HepG2 (cell line): ENCODE results near the gene MTIF2. TPM values are rescaled to one million over a fixed set of nuclear protein-coding genes. Genes with fewer than 3 reads are reported as not detected.
A peak's percentile ranks its signal among the peaks of the same experiment; 100 is the strongest.

Experiments used
- ATAC-seq: fragments of 200-7000 bp; cut with Tn5 transposase; 3 replicates; pipeline ENCODE4 v1.9.1; 2020; ENCODE audit warnings: mild to moderate bottlenecking, moderate library complexity
- BruUV-seq: library from RNA; stranded (reverse); fragments of 400-500 nt; replicated peaks from 2 replicates; lab custom pipeline; 2021; lab: Mats Ljungman, UMichigan
- CTCF ChIA-PET: fragments of 300-600 bp; formaldehyde crosslinking; extraction: SDS; loops from one replicate; lab custom pipeline; 2021; ENCODE audit warnings: low total read pairs, inconsistent platforms, low intra/inter-chr PET ratio; lab: Yijun Ruan, JAX
- POLR2A ChIA-PET: fragments of 350-600 bp; sonication (Branson Sonifier 250); formaldehyde crosslinking; loops from one replicate; lab custom pipeline; 2020; ENCODE audit warnings: antibody characterized with exemption, inconsistent platforms; lab: Yijun Ruan, JAX
- DNase-seq: peaks from one replicate; pipeline ENCODE4 v3.0.0-alpha.2; 2015; ENCODE audit warnings: low spot score
- FAIRE-seq: peaks from 3 replicates; lab custom pipeline; 2011; peaks lifted over from hg19 to GRCh38; lab: Jason Lieb, UNC
- H2AFZ ChIP-seq: one replicate; pipeline ENCODE4 v1.6.1; 2011; ENCODE audit warnings: low read length, inconsistent platforms
- H3K27ac ChIP-seq: fragments of 300-600 bp; 3 replicates; pipeline ENCODE4 v1.8.0; 2011; ENCODE audit warnings: mixed run types, mild to moderate bottlenecking, mixed read lengths, low read length, inconsistent platforms; ENCODE audit not compliant: insufficient read depth; ENCODE audit errors: extremely low read length
- H3K27me3 ChIP-seq, 2 experiments: fragments of 200-600 bp in 1 of 2; 2 replicates in 1 of 2; 3 replicates in 1 of 2; pipeline versions ENCODE4 v1.6.0 to v1.8.0; 2011; ENCODE audit warnings: low read length in 2 of 2, mild to moderate bottlenecking in 2 of 2, moderate library complexity in 2 of 2, inconsistent platforms in 1 of 2; ENCODE audit not compliant: insufficient read depth in 2 of 2, control insufficient read depth in 1 of 2
- H3K36me3 ChIP-seq, 2 experiments: fragments of 200-600 bp in 1 of 2; replicated peaks in 1 of 2; 2 replicates in 1 of 2; 3 replicates in 1 of 2; pipeline versions ENCODE4 v1.5.1 to v1.8.0; 2011; ENCODE audit warnings: low read length in 2 of 2, inconsistent platforms in 1 of 2; ENCODE audit not compliant: insufficient read depth in 2 of 2, control insufficient read depth in 1 of 2
- H3K4me1 ChIP-seq: 2 replicates; pipeline ENCODE4 v1.5.1; 2012; ENCODE audit warnings: low read length, inconsistent platforms; ENCODE audit not compliant: insufficient read depth
- H3K4me2 ChIP-seq: 2 replicates; pipeline ENCODE4 v1.6.0; 2011; ENCODE audit warnings: low read depth, low read length, inconsistent platforms
- H3K4me3 ChIP-seq, 3 experiments: fragments of 200-600 bp in 1 of 3; sonication (generic), shearing (Covaris generic) in 1 of 3; replicated peaks in 1 of 3; 2 replicates each; pipeline ENCODE4 v1.5.1; 2011 to 2016; ENCODE audit warnings: low read length in 3 of 3, inconsistent platforms in 2 of 3, low read depth in 2 of 3, mild to moderate bottlenecking in 2 of 3, control low read depth in 1 of 3, mixed read lengths in 1 of 3; ENCODE audit not compliant: insufficient read depth in 1 of 3
- H3K79me2 ChIP-seq: one replicate; pipeline ENCODE4 v1.6.1; 2011; ENCODE audit warnings: low read length, inconsistent platforms; ENCODE audit not compliant: insufficient read depth
- H3K9ac ChIP-seq: 2 replicates; pipeline ENCODE4 v1.6.0; 2011; ENCODE audit warnings: mild to moderate bottlenecking, low read depth, low read length, inconsistent platforms; ENCODE audit not compliant: insufficient read depth
- H3K9me3 ChIP-seq: 2 replicates; pipeline ENCODE4 v1.5.1; 2012; ENCODE audit warnings: mild to moderate bottlenecking, low read length
- H4K20me1 ChIP-seq: 2 replicates; pipeline ENCODE4 v1.6.0; 2011; ENCODE audit warnings: inconsistent platforms, mild to moderate bottlenecking, low read length, moderate library complexity; ENCODE audit not compliant: insufficient read depth
- BHLHE40 ChIP-seq: IDR thresholded peaks from 2 replicates; pipeline ENCODE4 v1.6.1; 2011; ENCODE audit warnings: low read length, improper control_type of control experiment
- CHD2 ChIP-seq: IDR thresholded peaks from 2 replicates; pipeline ENCODE4 v1.6.1; 2011; ENCODE audit warnings: low read depth, low read length, improper control_type of control experiment
- CTCF ChIP-seq: sonication (generic); formaldehyde crosslinking; IDR thresholded peaks from 2 replicates; pipeline ENCODE4 v1.5.0; 2020; ENCODE audit warnings: mild to moderate bottlenecking, missing genetic modification reagents, moderate library complexity
- EHMT2 ChIP-seq: fragments of 200-600 bp; sonication (generic); IDR thresholded peaks from 2 replicates; pipeline ENCODE4 v1.7.0; 2017; ENCODE audit warnings: antibody characterized with exemption, low read depth, low read length, borderline replicate concordance
- ELF1 ChIP-seq: sonication (generic); formaldehyde crosslinking; IDR thresholded peaks from 2 replicates; pipeline ENCODE4 v1.4.0; 2020; ENCODE audit warnings: missing genetic modification reagents
- MAFF ChIP-seq: IDR thresholded peaks from 2 replicates; pipeline ENCODE4 v1.6.1; 2011; ENCODE audit warnings: low read depth, low read length, improper control_type of control experiment
- MAFK ChIP-seq, 2 experiments: IDR thresholded peaks in 1 of 2; conservative IDR thresholded peaks in 1 of 2; 2 replicates each; pipeline ENCODE4 v1.6.1; 2011; ENCODE audit warnings: improper control_type of control experiment in 2 of 2, low read length in 2 of 2
- NONO ChIP-seq, 2 experiments: fragments of 450-650 bp in 1 of 2; sonication (generic) in 1 of 2; formaldehyde crosslinking in 1 of 2; IDR thresholded peaks in 1 of 2; conservative IDR thresholded peaks in 1 of 2; 2 replicates each; pipeline versions ENCODE4 v1.6.1 to v1.8.0; 2017 to 2022; ENCODE audit warnings: mild to moderate bottlenecking in 1 of 2, missing genetic modification reagents in 1 of 2, moderate library complexity in 1 of 2
- PHF20 ChIP-seq: sonication (generic); formaldehyde crosslinking; IDR thresholded peaks from 2 replicates; pipeline ENCODE4 v1.5.0; 2020; ENCODE audit warnings: mild to moderate bottlenecking, missing genetic modification reagents
- SMARCC2 ChIP-seq: fragments of 450-650 bp; IDR thresholded peaks from 2 replicates; pipeline ENCODE4 v1.6.1; 2017; ENCODE audit warnings: antibody characterized with exemption, mild to moderate bottlenecking
- SNAPC5 ChIP-seq: sonication (generic); formaldehyde crosslinking; IDR thresholded peaks from 2 replicates; pipeline ENCODE4 v1.8.1; 2023; ENCODE audit warnings: mild to moderate bottlenecking, missing genetic modification reagents, borderline replicate concordance
- ZNF24 ChIP-seq: fragments of 450-650 bp; IDR thresholded peaks from 2 replicates; pipeline ENCODE4 v1.6.1; 2017; ENCODE audit warnings: antibody characterized with exemption, mild to moderate bottlenecking
- ZNF326 ChIP-seq: sonication (generic); formaldehyde crosslinking; IDR thresholded peaks from 2 replicates; pipeline ENCODE4 v1.4.0; 2020; ENCODE audit warnings: missing genetic modification reagents, borderline replicate concordance
- ZNF362 ChIP-seq: sonication (generic); formaldehyde crosslinking; IDR thresholded peaks from 2 replicates; pipeline ENCODE4 v1.4.0; 2020; ENCODE audit warnings: missing genetic modification reagents, mild to moderate bottlenecking, borderline replicate concordance
- ZNF367 ChIP-seq: sonication (generic); formaldehyde crosslinking; IDR thresholded peaks from 2 replicates; pipeline ENCODE4 v1.4.0; 2020; ENCODE audit warnings: missing genetic modification reagents, borderline replicate concordance
- ZNF552 ChIP-seq: sonication (generic); formaldehyde crosslinking; IDR thresholded peaks from 2 replicates; pipeline ENCODE4 v1.9.0; 2022; ENCODE audit warnings: missing genetic modification reagents, mild to moderate bottlenecking, borderline replicate concordance
- ZNF580 ChIP-seq: IDR thresholded peaks from 2 replicates; pipeline ENCODE4 v1.6.1; 2016; ENCODE audit warnings: low read depth, borderline replicate concordance
- ZNF720 ChIP-seq: sonication (generic); formaldehyde crosslinking; IDR thresholded peaks from 2 replicates; pipeline ENCODE4 v1.4.0; 2020; ENCODE audit warnings: missing genetic modification reagents
- in situ Hi-C: cut with HindIII; loops from 2 replicates; pipeline ENCODE4 v1.10.0; 2017; ENCODE audit warnings: low pct_unique_long_range_greater_than_20kb; ENCODE audit not compliant: extremely low pct_ligation_motif_present
- intact Hi-C: fragments of 100-400 bp; cut with micrococcal nuclease; formaldehyde crosslinking; loops from one replicate; pipeline ENCODE4 v1.10.0; 2022; ENCODE audit not compliant: unreplicated experiment
- polyA plus RNA-seq, 8 experiments: library from polyadenylated mRNA; depleted of rRNA in 3 of 8; stranded (reverse) in 7 of 8; unstranded in 1 of 8; fragments of >200 nt; fragmentation: Illumina TruSeq in 4 of 8; extraction: Trizol in 4 of 8; gene quantifications; 2 replicates each; pipeline versions ENCODE4 v1.2.1 to v1.2.3, GENCODE V29; 2011 to 2016; ENCODE audit warnings: low read depth in 4 of 8, missing spikeins in 1 of 8, mixed read lengths in 1 of 8; ENCODE audit not compliant: insufficient read depth in 1 of 8
- total RNA-seq, 5 experiments: library from RNA; depleted of rRNA; stranded (reverse); fragments of >200 nt; fragmentation: Illumina TruSeq; extraction: Trizol; gene quantifications; 2 replicates each; pipeline ENCODE4 v1.2.3, GENCODE V29; 2016; ENCODE audit warnings: low read depth in 1 of 5

The MTIF2 gene
- total and polyA plus RNA-seq, 2 of the 13 experiments (the other 11 are each of a cell fraction or from before 2014, with no cell fraction given) = 32.1 to 92.1 TPM

- intact Hi-C loops (no loop called here), in situ Hi-C loops (no loop called here)
- ATAC-seq (no peak), DNase-seq (no peak), FAIRE-seq (no peak)
- Histone ChIP-seq H3K27me3 (no peaks in the 10 kb centered on the region; a peak in 1 of 5 replicates), H3K4me1 (peaks cover 37% of the 10 kb centered on the region), H4K20me1 (no peaks in the 10 kb centered on the region), H3K36me3 (peaks cover 2 to 3% of the 10 kb centered on the region in 2 experiments; a peak in 2 of 5 replicates), H3K79me2 (peaks cover 25% of the 10 kb centered on the region), H3K9ac (no peak overlapping the region), H3K9me3 (no peaks in the 10 kb centered on the region), H3K4me3 (no peak overlapping the region), H2AFZ (no peak overlapping the region), H3K27ac (no peak overlapping the region), H3K4me2 (no peak overlapping the region)
- POLR2A ChIA-PET = no interaction called here
- no TSS peak for BruUV-seq
- TF ChIP-seq CTCF = no peak
- no peak for TF ChIP-seq SNAPC5 (CRISPR knock-in tag)
- TF ChIP-seq BHLHE40 = no peak
- TF ChIP-seq ZNF720 (CRISPR knock-in tag) = no peak
- TF ChIP-seq MAFK (conservative IDR thresholded peaks at IDR 0.05 in 1 of 2, IDR thresholded peaks at IDR 0.05 in 1 of 2; ENCODE audit: low read length in 2 of 2) = peak; percentile 57 to 63; a peak in 3 of 4 replicates
- TF ChIP-seq ZNF580 (CRISPR knock-in tag) = no peak
- TF ChIP-seq PHF20 (CRISPR knock-in tag) = no peak
- no peak for TF ChIP-seq CHD2
- TF ChIP-seq NONO (IDR thresholded peaks at IDR 0.05) = no peak
- TF ChIP-seq NONO (CRISPR knock-in tag; conservative IDR thresholded peaks at IDR 0.05) = 0 out of 2 replicates have a peak, but pooled peaks have one; percentile 22
- 0 out of 2 replicates have a peak, but pooled peaks have one; percentile 35 for TF ChIP-seq ZNF24
- no peak for TF ChIP-seq ZNF326
- TF ChIP-seq MAFF = 0 out of 2 replicates have a peak, but pooled peaks have one; percentile 50
- no peak for TF ChIP-seq ELF1 (CRISPR knock-in tag)
- no peak for TF ChIP-seq ZNF362 (CRISPR knock-in tag)
- TF ChIP-seq ZNF552 (CRISPR knock-in tag) = no peak
- TF ChIP-seq EHMT2 = no peak
- no peak for TF ChIP-seq SMARCC2
- TF ChIP-seq ZNF367 (CRISPR knock-in tag) = no peak
- CTCF ChIA-PET = no interaction called here
These were observed 40.8 kb downstream of the MTIF2 start for GRCh38 chr2:55228226-55228563.
